ENCODE results near the gene PKN2.

Gene PKN2

DNA sequence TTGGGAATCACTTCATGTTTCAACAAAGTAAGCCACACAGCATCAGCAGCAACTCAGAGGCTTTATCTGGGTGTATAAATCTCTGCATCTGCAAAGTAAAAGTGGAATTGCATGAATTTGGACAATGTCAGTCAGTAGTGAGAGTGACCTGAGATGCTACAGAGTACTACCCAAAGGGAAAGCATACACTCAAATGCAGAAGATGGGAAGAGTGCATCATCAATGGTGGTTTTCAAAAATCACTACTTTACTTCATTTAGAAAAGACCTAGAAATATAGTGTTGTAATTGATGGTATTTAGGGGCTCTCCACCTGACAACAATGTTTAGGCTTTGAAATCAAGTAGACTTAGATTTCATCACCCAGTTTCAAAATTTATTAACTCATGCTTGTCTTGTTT, 24.5 kb upstream of the PKN2 start:
- H3K4me3 ChIP-seq (ENCODE audit: low read length), result no peak overlapping the region
- TF ChIP-seq ZNF274 (IDR thresholded peaks at IDR 0.05; ENCODE audit: low read depth, low read length), result no peak

GRCh38 chr1:88661188-88661587, 22.9 kb upstream of the PKN2 start:
- H3K4me3 ChIP-seq (ENCODE audit: low read length), result peak overlapping the region; percentile 62; the same call in 1 of the 2 replicates
- TF ChIP-seq ZNF274 (IDR thresholded peaks at IDR 0.05; ENCODE audit: low read depth, low read length), result no peak

- H3K4me3 ChIP-seq (ENCODE audit: low read length), result no peak overlapping the region
- no peak for TF ChIP-seq ZNF274 (IDR thresholded peaks at IDR 0.05; ENCODE audit: low read depth, low read length)
Measured at GRCh38 chr1:88661951-88662699, 21.9 kb upstream of the PKN2 start.

- no peak overlapping the region for H3K4me3 ChIP-seq (ENCODE audit: low read length)
- TF ChIP-seq ZNF274 (IDR thresholded peaks at IDR 0.05; ENCODE audit: low read depth, low read length), result no peak
Measured at GRCh38 chr1:88662723-88663122, 21.4 kb upstream of the PKN2 start.

DNA sequence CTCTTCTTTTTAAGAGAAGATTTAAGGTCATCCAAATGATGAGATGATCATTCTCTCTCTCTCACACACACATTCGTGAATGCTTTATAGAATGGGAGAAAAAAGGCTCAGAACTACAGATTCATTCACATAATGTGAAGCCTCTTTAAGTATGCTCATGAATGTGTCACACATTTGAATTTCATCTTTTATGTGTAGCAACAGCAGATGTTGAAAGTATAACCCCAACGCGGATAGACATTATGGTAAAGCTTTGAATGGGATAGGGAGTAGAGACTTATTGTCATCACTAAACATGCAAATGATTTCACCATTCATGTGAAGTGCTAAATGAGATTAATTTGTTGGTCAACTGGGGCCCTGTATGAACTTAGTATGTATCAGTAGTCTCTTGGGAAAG, 15.7 kb upstream of the PKN2 start:
- no peak for TF ChIP-seq ZNF274 (IDR thresholded peaks at IDR 0.05; ENCODE audit: low read depth, low read length)
- H3K4me3 ChIP-seq (ENCODE audit: low read length), result no peak overlapping the region

- H3K4me3 ChIP-seq (ENCODE audit: low read length), result no peak overlapping the region
- no peak for TF ChIP-seq ZNF274 (IDR thresholded peaks at IDR 0.05; ENCODE audit: low read depth, low read length)
Measured at GRCh38 chr1:88670462-88670861, 13.6 kb upstream of the PKN2 start.

DNA sequence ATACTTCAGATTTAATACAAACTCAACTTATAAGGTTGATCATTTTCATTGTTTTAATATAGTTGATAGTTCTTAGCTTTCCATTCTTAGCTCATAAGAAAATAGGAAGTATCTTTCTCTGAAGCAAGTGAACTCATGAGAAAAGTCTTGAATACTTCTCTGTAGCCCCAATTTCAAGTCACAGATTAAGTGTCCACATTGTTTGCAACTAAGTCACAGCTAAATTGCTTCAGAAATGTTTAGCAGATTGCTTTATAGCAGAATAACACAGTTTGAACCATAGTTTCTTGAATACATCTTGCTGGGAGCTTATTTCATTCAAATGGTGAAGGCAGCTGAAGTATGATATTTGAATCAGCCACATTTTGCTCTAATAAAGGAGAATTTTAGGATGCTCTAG, 10.6 kb upstream of the PKN2 start:
- no peak overlapping the region for H3K4me3 ChIP-seq (ENCODE audit: low read length)
- TF ChIP-seq ZNF274 (IDR thresholded peaks at IDR 0.05; ENCODE audit: low read depth, low read length), result no peak

GRCh38 chr1:88678405-88678804, 5.7 kb upstream of the PKN2 start:
- no peak for TF ChIP-seq ZNF274 (IDR thresholded peaks at IDR 0.05; ENCODE audit: low read depth, low read length)
- H3K4me3 ChIP-seq (ENCODE audit: low read length), result no peak overlapping the region

DNA sequence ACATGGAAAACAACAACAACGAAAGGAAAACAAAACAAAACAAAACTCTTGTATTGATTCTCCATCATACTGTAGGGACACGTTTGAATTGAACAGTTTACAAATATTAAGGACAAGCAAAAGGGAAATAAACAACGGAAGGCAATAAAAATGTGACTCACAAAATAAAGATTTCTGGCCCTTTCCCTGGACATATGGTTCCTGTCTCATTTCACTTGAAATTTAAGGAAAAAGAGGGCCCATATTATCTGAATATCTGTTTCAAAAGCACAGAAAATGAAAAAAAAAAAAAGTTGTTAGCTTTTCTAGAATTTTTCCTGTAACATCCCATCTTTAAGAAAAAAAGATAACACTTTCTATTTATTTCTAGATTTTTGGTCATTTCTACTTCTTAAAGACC, 3.6 kb upstream of the PKN2 start:
- no peak for TF ChIP-seq ZNF274 (IDR thresholded peaks at IDR 0.05; ENCODE audit: low read depth, low read length)

GRCh38 chr1:88680911-88681622, 3.0 kb upstream of the PKN2 start:
- no peak for TF ChIP-seq ZNF274 (IDR thresholded peaks at IDR 0.05; ENCODE audit: low read depth, low read length)
- no peak overlapping the region for H3K4me3 ChIP-seq (ENCODE audit: low read length)

More for the DNA sequence above, 3.6 kb upstream of the PKN2 start:
- no peak overlapping the region for H3K4me3 ChIP-seq (ENCODE audit: low read length)

GRCh38 chr1:88684482-88685258, 597 bp downstream of the PKN2 start:
- TF ChIP-seq ZNF274 (IDR thresholded peaks at IDR 0.05; ENCODE audit: low read depth, low read length), result no peak
- peak overlapping the region; percentile 75 for H3K4me3 ChIP-seq (ENCODE audit: low read length)

- TF ChIP-seq ZNF274 (IDR thresholded peaks at IDR 0.05; ENCODE audit: low read depth, low read length), result no peak
- peak overlapping the region; percentile 75 for H3K4me3 ChIP-seq (ENCODE audit: low read length)
Measured at GRCh38 chr1:88685259-88685620, 1.2 kb downstream of the PKN2 start.

- TF ChIP-seq ZNF274 (IDR thresholded peaks at IDR 0.05; ENCODE audit: low read depth, low read length), result no peak
- no peak overlapping the region for H3K4me3 ChIP-seq (ENCODE audit: low read length)
Measured at GRCh38 chr1:88691540-88691939, 7.5 kb downstream of the PKN2 start.

DNA sequence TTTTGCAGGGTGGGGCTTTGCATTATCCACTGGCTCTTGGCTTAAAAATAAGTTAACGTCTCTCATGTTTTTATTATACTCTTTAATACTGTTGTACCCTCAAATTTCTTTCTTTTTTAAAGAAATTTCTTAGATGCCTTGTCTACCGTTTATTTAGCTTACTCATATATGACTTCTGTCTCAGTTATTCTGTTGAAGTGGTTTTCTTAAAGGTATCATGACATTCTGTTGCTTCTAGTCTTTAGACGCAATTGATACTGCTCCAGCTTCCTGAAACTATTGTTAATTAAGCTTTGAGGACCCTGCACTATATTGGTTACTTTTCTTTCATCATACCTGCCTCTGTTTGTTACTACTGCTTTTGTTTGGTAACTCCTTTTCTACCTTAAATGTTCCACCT, 11.7 kb downstream of the PKN2 start:
- H3K4me3 ChIP-seq (ENCODE audit: low read length), result no peak overlapping the region
- TF ChIP-seq ZNF274 (IDR thresholded peaks at IDR 0.05; ENCODE audit: low read depth, low read length), result no peak

DNA sequence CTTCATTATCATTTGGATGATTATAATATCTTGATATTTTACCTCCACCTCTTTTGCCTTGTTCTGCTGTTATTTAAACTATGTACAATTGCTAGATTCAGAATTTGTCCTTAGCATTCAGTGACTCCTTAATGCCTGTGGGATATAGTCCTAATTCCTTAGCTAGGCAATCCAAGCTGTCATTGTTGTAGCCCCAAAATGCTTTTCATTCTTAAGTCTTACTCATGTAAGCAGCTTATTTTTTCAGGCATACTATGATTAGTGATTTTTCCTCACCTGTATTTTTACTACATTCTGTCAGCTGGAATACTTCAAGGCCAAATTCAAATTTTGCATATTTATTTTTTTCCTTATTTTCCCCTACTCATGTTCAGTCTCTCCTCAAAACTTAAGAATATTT, 13.4 kb downstream of the PKN2 start:
- no peak overlapping the region for H3K4me3 ChIP-seq (ENCODE audit: low read length)
- no peak for TF ChIP-seq ZNF274 (IDR thresholded peaks at IDR 0.05; ENCODE audit: low read depth, low read length)

All from GM08714 (cell line).